HS-27A (cell line): Measurements from ENCODE around the gene DENND2A.
"Not testable (repeated sequence)": the region's sequence is repeated elsewhere in the genome, so short reads cannot be mapped to it uniquely, and the experiment has no call there.

Source experiments
- DNase-seq: peaks from one replicate; pipeline ENCODE4 v3.0.0-alpha.2; 2012; ENCODE audit warnings: low read depth, missing footprints

The DENND2A gene

DNA sequence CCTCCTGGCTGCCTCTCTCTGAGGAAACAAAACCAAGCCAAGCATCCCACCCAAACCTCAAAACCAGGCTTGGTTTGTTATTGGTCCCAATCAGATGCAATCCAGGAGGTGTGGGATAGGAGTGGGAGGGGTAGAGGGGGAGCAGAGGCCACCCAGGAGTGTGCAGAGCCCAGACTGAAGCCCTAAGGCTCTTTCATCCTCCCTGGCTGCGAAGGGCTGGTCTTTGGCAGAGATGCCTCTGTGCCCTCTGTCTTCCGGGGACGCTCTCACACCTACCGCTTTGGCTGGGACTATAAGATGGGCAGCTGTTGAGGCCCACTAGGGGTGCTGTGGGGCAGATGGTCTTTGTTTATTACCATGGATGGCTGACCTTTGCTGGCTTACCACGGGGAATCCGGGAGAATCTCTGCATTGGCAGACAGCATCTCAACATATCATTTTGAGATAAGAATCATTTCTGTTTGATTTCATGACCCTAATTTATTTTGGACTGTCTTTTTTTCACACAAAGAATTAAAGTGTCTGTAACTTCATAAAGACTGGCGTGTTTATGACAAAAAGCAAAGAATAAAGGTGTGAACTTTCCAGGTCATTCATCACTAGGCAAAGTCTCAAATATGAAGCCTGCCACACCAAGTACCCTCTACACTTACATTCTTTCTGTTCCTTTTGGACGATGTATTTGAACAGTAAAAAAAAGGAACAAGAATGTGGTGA is 6.5 kb upstream of the DENND2A start:
- no peak for DNase-seq

DNA sequence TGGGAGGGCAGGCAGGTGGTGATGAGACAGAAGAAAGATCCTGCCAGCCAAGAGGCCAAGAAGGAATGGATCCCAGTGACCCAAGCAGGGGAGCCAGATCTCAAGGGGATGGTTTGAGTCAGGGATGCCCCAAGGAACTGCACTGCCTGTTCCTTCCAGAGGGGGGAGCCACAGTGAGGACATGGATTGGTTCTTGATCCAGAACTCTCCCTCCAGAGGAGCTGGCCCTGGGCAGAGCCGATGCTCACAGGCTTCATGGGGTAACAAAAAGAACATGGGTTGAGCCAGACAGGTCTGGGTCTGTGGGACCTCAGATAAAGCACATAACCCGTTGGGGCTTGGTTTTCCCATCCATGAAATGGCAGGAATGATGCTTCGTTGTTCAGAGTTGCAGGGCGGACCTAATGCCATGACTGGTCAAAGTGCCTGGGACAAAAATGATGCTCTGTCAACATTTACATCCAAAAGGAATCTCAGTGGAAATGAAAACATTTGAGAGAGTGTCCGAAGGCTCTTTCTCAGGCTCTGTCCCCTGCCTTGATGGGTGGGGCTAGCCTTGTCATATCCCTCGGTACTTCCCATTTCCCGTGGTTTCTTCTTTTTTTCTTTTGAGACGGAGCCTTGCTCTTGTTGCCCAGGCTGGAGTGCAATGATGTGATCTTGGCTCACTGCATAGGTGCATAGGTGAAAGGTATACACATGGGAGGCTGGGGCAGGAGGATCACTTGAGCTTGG is 4.7 kb upstream of the DENND2A start:
- DNase-seq, result no peak

DNA sequence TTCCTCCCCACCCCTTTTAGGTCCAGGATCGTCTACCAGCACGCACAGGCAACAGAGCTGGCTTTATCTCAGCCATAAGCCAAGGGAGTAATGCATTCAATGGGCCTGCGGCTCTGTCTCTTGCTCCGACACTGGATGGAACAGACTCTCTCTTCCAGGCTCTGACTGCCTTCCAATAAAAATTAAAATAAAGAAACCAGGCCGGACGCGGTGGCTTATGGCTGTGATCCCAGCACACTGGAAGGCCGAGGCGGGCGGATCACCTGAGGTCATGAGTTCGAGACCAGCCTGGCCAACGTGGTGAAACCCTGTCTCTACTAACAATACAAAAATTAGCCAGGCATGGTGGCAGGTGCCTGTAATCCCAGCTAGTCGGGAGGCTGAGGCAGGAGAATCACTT is 4.1 kb upstream of the DENND2A start:
- not testable (repeated sequence) for DNase-seq

DNA sequence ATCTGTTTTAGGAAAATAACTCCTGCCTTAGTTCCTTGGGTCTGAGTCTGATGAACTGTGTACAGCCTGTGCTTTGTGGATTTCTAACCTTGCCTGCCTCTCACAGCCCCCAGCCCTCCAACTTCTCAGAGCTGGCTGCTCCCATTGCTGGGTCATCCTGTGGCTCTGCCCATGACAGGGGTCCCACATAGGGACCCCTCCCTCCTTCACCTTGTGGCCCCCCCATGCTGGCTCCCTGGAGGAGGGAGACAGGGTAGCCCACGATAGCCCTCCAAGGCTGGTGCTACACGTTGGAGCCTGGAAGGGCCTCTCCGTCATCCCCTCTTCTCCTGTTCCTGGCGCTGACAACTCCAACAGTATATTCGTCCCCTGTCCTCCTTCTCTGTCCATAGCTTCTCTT is 2.8 kb upstream of the DENND2A start:
- no peak for DNase-seq

DNA sequence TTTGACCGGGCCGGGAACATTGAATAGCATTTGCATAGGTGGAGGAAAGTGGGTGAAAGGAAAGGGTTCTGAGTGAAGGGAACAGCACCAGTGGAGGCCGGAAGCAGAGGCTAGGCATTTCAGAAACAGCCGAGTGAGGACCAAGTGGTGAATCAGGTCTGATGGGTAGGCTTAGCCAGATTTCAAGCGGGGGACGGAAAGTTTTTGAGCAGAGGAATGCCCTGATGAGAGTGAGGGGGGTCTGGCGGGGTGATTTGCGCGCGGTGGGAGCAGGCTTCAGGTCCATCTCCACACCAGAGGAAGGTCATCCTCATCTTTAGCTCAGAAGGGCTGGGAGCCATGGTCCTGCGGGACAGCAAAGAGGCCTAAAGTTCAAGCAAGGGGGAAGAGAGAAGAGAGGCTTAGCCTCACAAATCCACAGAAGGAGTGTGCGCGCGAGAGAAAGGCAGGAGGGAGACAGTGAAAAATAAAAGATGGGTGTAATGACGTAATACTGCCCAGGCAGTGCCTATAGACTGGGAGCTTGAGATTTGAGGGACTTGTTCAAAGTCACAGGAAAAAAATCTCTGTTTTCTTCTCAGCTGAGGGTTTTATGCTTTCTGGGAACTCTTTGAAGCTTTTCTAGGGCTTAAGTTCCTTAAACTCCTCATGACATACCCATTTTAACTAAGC is 1.0 kb upstream of the DENND2A start:
- no peak for DNase-seq

DNA sequence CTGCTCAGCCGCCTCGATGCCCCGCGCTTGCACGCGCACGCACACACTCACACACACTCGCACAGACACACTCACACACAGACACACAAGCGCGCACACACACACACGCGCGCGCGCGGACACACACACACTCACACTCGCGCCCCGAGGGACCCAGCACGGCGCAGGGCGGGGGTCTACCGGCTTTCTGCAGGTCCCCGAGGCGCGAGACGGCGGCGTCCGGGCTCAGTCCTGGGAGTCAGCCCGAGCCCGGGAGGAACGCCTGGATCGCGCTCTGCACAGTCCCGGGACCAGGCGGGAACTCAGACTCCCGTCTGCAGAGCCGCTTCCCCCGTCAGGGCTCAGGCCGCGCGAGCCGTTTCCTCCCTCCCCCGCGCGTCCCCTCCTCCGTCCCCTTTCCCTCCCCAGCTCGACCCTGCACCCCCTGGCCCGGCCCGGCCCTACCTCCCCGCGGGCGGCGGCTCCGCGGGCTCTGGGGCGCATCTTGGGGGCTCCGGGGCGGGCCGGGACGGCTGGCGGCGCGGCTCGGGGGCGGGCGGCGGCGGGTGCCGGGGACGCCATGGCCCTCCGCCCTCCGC is 464 bp downstream of the DENND2A start:
- no peak for DNase-seq

DNA sequence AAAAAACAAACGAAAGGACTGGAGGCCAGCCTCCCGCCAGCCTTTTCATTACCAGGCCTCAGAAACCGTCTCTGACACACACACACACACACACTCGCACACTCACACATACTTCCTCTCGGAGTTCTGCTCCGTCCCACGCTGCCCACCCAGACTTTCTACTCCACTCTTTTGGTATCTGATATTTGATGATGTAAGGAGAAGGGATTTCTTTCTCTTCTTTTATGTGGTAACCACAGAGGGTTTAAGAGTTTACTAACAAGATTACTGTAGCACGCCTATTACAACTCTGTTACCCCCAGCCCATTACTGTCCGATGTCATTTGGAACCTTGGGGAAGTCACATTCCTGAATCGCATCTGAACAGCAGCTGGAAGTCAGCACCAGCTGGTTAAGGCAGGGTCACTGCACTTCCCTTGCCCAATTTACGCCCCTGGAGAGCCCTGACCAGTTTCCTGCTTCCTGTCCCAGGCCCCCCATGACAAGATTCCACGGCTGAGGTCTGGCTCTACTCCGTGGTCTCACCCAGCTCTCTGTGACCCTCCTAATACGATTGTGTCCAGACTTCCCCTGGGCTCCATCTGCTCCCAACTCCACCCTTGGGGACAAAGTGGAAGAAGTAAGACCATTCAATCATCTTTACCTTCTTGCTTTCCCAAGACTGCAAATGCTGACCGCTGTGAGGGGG is 1.1 kb downstream of the DENND2A start:
- no peak for DNase-seq

DNA sequence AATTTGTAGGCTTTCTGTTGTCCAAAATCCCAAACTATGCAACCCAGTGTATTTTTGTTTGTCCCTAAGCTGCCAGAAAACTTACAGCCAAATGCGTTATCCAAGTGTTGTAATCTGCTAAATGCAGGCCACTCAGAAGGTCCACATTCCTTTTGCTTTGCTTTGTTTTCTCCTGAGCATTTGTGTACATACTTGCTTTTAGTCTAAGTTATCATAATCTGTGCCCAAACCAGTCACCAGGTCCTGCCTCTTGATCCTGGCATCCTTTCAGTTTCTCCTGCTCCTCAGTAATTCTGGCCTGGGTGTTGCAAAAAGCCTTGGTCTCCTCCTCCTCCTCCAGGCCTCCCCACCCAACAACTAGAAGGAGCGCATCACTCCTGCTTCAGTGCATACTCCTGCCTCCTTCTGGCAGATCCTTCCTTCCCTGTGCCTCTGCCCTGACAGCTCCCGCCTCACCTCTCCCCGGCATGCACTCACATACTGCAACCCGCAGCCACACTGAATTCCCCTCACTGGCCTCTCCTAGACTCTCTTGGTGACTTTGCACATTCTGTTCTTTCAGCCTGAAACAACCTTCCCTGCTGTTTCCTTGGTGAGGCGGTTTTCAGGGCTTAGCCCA is 2.3 kb downstream of the DENND2A start:
- no peak for DNase-seq

DNA sequence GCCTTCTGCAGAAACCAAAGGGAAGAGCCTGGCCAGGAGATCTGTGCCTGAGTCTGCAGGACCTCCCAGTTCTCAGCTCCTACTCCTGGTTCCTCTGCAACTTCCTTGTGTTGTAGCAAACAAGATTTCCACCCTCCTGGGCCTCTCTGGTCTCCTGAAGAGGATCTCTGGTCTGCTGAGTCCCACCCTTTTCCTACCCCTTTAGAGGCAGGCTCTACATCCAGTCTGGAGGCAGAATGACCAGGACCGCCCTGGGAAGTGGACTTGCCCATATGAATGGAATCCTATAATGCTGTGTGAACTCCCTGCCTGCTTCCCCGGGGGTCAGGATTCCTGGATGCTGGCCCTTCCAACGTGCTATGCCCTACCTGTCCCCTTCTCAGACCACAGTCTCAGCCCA is 3.2 kb downstream of the DENND2A start:
- no peak for DNase-seq

DNA sequence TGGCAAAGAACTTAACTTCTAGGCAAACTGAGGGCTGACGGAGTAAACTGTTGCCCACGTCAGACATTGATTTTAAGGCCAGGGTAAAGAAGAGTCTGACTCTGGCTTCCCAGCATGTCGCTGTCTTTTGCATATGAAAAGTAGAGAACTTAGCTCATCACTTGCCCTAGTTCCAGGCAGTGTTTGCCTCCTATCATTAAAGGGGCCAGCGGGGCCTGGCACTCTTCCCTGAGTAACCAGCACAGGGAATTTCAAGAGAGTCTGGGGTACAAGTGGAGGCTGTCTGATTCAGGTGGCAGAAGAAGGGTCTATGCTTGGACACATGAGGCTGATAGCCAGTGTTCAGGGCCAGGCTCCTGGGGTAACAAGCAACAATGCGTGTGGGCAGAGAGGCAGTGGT is 4.8 kb downstream of the DENND2A start:
- DNase-seq, result no peak

DNA sequence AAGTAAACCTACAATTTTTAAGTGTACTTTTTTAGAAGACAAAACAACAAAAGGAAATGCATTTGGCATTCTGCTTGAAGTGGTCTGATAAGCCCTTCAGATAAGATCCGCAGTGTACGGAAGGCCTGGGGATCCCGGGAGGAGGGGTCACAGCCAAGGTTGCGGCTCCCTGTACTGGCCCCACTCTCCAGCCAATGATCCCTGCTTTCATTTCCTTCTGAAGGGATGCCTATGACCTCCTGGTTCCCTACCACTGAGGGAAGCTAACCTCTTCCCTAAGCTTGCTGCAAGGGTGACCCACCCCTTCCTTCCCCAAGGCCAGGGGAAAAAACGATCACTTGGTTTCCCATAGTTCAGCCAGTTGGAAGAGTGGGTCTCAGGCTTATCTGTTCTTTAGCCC is 5.3 kb downstream of the DENND2A start:
- DNase-seq, result no peak

DNA sequence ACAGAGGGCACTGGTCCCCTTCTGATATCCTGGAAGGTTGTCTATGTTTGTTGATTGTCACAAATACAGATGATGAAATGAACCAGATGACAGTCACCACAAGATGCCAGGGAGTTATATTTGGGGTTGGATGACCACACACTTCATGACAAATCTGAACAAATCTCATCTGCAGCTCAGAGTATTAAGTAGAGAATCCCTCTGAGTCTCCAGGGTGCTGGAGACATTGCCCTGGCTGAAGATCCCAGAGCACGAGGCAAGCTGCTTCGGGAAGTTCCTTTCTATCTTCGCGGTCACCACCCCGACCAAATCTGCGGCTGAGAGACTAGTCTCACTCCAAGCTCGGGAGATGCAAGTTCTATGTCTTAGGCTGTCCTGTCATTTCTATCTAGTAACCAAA is 9.0 kb downstream of the DENND2A start:
- no peak for DNase-seq

DNA sequence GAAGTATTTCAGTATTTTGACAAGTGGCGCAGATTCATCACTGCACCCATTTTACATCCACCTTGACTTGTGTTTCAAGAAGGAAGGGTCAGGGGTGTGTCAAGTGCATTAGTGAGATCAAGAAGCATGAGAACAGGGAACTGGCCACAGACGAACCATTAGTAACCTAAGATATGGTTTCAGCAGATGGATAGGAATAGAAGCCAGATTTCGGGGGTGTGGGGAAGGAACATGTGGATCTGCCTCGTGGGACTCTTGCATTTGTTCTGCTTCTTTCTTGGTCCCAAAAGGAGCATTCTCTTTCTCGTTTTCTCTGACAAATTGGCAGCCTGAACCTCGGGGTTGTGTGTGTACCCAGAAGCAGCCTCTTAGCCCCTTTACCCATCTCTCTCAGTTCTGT is 9.6 kb downstream of the DENND2A start:
- no peak for DNase-seq

DNA sequence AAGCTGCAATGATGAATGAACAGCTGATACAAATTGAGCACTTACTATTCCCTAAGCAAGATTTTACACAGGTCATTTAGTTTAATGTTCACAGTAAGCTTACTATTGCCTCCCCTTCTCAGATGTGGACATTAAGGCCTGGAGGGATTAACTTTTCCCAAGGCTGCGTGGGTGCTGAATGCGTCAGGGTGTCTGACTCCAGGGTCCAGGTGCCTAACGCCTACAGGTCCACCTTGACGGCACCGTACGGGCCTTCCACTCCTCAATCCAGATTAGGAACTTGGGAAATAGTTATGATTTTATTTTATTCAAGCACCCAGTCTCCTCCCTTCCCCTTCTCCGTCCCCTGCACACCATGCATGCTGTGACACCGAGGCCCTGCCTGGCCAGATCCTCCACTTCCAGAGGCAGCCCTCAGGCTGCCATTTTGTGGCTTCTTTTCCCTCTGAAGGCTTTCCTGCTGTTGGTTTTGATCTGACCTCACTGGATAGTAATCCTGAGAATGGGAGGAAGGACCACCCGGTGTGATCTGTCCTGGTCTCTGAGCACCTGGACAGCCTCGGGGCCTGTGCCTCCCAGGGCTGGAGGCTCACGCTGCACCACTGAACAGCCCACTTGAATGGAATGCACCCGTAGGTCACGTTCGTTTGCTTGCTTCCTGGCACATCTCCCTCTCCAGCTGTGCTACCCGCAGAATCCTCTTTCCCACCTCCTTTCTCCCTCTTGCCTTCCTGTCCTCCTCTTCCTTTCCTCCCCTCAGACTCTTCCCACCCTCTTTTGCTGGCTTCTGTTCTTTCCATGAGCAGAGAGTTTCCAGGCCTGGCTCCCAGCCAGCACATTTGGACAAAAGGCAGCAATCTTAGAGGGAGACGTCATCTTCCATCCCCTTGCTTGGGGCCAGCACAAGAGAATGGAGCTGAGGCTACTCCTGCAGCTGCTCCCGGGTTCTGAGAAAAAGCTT is 14.4 kb downstream of the DENND2A start:
- DNase-seq, result peak; percentile 89

DNA sequence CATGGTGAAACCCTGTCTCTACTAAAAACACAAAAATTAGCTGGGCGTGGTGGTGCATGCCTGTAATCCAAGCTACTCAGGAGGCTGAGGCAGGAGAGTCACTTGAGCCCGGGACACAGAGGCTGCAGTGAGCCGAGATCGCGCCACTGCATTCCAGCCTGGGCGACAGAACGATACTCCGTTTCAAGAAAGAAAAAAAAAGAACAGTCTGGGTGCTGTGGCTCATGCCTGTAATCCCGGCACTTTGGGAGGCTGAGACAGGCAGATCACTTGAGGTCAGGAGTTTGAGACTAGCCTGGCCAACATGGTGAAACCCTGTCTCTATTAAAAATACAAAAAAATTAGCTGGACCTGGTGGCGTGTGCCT is 15.4 kb downstream of the DENND2A start:
- not testable (repeated sequence) for DNase-seq

DNA sequence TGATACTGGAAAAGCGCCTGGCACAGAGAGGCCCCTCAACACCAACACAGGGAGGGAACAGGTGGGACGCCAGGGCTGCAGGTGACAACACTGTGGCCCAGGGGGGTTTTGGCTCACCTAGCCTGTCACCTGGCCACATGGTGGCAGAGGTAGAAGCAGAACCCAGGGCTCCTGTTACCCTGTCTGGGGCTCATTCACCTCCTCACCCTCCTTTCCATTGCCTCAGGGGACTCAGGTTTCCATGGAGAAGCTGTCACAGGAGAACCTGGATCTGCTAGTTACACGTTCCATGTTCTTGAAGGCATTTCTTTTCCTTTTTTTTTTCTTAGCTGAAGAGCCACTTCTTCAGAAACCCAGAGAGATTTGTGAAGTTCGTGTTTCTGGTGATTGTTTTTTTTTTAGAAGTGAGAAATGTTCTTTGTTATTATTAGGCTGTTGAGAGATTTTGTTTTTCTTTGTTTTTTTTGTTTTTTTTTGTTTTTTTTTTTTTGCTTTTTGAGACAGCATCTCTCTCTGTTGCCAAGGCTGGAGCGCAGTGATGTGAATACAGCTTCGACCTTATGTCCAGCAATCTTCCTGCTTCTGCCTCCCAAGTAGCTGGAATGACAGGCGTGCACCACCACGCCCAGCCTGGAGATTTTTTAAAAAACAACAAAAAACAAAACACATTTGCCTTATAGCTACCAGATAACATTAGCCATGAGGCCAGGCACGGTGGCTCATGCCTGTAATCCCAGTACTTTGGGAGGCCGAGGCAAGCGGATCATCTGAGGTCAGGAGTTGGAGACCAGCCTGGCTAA is 16.0 kb downstream of the DENND2A start:
- DNase-seq, result no peak

DNA sequence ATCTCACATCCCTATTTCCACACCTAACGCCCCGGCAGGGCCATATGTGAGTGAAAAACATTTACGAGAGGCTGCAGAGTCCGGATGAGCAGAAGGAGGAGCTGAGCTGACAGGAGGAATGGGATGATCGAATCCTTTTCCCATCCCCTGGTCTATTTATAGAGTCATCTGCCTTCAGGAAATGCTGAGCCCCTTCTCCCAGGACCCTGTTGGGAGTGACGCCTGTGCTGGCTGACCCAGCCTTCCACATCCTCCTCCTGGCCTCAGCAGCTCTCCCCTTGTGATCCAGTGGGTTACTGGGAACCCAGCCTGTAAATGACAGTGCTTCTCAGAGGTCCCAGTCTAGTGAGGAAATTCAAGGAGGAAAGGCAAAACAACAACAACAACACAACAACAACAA is 16.6 kb downstream of the DENND2A start:
- DNase-seq, result no peak

DNA sequence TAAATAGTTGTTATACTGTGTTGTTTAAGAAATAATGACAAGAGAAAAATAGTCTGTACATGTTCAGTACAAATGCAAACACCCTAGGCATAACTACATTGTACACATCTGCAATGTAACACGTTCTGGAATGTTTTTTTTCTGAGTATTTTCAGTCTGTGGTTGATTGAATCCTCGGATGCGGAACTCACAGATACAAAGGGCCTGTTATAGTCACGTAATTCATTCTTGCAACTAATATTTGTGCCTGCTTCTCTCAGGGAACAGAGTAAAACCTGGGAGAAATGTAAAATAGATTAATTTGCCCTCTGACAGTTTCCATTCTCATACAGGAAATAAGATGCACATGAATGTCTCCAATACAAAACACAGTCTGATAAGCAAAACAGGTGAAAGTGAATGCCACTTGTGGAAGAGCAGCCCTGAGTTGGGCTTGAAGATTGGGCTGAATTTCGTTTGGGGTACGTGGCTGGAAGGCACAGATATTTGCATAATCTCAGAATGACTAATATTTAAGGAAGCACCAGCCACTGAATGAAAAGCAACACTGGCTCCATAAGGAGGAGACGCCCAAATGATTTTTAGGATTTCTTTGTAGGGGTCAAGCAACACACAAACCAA is 19.1 kb downstream of the DENND2A start:
- DNase-seq, result no peak

DNA sequence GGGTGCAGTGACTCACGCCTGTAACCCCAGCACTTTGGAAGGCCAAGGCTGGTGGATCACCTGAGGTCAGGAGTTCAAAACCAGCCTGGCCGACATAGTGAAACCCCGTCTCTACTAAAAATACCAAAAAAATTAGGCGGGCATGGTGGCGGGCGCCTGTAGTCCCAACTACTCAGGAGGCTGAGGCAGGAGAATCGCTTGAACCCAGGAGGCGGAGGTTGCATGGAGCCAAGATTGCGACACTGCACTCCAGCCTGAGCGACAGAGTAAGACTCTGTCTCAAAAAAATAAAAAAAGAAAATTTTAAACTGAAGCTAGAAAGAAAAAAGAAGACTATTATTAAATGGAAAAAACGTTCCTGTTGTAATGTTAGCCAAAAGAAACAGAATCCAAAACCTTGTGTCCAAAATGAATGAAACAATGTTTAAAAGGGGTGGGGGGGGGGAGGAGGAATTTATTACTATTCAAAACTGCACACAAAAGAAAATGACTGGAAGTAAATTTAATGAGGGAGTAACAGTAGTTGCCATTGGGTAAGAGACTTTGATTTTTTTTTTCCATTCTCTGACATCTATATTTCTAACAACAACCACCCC is 20.6 kb downstream of the DENND2A start:
- not testable (repeated sequence) for DNase-seq
